IPS DF 4.7 (cell line): ENCODE results near the gene GP1BB.
"Not testable (repeated sequence)": the region's sequence is repeated elsewhere in the genome, so short reads cannot be mapped to it uniquely, and the experiment has no call there.

Experiments
- DNase-seq: peaks from one replicate; pipeline ENCODE4 v3.0.0-alpha.2; 2013; ENCODE audit warnings: low spot score; ENCODE audit errors: extremely low read depth

The GP1BB gene

GRCh38 chr22:19726064-19726788 lies 2.9 kb downstream of the GP1BB start:
- not testable (repeated sequence) for DNase-seq

- DNase-seq = no peak
Observed at GRCh38 chr22:19727310-19728150, 4.2 kb downstream of the GP1BB start.

GRCh38 chr22:19728271-19728670 lies 4.9 kb downstream of the GP1BB start:
- DNase-seq = no peak

- DNase-seq = no peak
Observed at GRCh38 chr22:19728836-19729235, 5.5 kb downstream of the GP1BB start.

- no peak for DNase-seq
Observed at GRCh38 chr22:19729507-19729906, 6.2 kb downstream of the GP1BB start.

GRCh38 chr22:19730198-19730597 lies 6.9 kb downstream of the GP1BB start:
- DNase-seq = no peak

- DNase-seq = no peak
Observed at GRCh38 chr22:19730655-19731360, 7.5 kb downstream of the GP1BB start.

- no peak for DNase-seq
Observed at GRCh38 chr22:19731361-19732135, 8.2 kb downstream of the GP1BB start.

GRCh38 chr22:19732403-19733113 lies 9.2 kb downstream of the GP1BB start:
- no peak for DNase-seq

- no peak for DNase-seq
Observed at GRCh38 chr22:19733755-19734154, 10.4 kb downstream of the GP1BB start.

GRCh38 chr22:19734163-19734562 lies 10.8 kb downstream of the GP1BB start:
- no peak for DNase-seq

- no peak for DNase-seq
Observed at GRCh38 chr22:19734837-19735382, 11.6 kb downstream of the GP1BB start.

GRCh38 chr22:19735665-19736510 lies 12.5 kb downstream of the GP1BB start:
- no peak for DNase-seq

GRCh38 chr22:19737846-19738663 lies 14.7 kb downstream of the GP1BB start:
- no peak for DNase-seq

- no peak for DNase-seq
Observed at GRCh38 chr22:19738664-19739447, 15.5 kb downstream of the GP1BB start.

GRCh38 chr22:19739448-19739895 lies 16.1 kb downstream of the GP1BB start:
- DNase-seq = no peak

GRCh38 chr22:19739911-19740449 lies 16.6 kb downstream of the GP1BB start:
- DNase-seq = no peak
